SKM-1 treated with dmso at 0.1 percent for 144 hours (cell line): ENCODE results near the gene ABCC2.
"Not testable (repeated sequence)": the region's sequence is repeated elsewhere in the genome, so short reads cannot be mapped to it uniquely, and the experiment has no call there.

Experiments used
- DNase-seq: peaks from one replicate; lab custom pipeline; 2025; ENCODE audit not compliant: unreplicated experiment; lab: John Stamatoyannopoulos, UW

ABCC2 gene

DNA sequence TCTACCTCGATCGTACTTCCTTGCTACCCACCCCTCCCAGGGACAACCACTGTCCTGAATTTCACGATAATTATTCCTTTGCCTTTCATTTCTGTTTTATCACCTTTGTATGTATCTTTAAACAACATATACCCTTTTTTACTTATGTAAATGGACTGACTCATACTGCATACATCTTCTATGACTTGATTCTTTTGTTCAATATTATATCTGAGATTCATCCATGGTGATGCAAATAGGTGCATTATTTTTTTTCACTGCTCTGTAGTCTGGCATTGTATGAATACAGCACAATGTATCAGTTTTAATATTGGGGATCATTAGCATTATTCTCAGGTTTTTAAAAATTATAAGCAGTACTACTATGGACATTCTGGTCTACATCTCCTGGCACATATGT lies 69.4 kb downstream of the ABCC2 start:
- DNase-seq = no peak

DNA sequence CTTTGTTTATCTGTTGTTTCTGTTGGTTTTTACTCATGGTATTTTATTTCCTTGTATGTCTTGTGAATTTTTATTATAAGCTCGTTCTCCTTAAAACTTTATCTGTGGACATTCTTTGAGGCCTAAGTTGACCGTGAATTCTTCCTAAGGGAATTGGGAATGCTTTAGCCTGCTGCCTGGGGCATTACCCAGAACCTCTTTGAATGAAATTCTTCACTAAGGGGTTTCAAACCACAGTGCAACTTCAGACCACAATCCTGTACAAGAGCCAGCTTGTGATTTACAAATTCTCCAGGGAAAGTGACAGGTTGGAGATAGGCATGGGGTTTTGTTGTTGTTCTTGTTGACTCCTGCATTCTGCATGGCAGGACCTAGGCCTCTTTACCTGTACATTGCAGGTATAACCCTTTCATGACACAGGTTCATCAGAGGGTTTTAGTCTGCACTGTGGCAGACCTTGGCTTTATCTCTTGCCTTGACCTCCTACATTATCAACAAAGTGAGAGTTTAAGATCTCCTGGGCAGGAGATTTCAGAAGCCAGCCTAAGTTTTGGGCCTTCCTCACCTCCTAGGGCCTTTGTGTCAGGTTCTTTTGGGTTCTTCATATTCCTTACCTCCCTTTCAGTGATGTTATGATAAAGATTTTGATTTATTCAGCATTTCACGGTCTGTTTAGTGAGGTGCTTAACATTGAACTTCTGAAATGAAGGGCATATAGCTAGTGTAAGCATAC lies 70.2 kb downstream of the ABCC2 start:
- DNase-seq = no peak

DNA sequence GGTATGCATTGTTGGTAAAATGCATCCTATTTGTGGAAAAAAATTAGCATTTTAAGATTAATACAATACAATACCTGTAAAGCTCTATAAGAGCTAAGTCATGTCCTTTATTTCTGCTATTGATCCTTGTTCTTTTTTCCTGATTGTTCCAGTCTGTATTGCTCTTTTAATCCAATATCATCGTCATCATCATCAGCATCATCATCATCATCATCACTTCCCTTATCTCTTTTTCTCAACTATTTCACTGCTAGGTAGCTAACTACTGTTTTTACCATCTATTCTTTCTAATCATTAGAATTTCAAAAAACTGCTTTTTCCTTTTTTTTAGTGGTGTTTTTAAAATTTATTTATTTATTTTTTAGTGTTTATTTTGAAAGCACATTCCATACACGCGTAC lies 71.2 kb downstream of the ABCC2 start:
- no peak for DNase-seq

DNA sequence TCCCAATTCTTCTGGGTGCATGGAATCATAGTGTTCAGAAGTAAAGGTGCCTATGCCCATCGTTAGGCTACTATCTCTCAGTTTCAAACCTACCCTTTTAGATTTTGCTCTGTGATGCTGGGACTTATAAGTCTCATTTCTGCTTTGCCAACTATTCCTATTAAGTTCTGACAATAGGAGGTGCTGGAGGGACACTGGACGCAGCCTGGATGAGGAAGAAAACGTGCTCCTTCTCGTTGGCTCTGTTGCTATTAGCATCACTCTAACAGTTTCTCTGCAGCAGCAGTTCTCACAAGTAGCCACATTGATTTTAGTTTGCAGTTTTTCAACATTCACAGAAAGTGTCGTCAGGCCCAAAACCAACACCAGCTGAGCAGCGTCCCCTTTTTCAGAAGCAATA lies 72.4 kb downstream of the ABCC2 start:
- no peak for DNase-seq

DNA sequence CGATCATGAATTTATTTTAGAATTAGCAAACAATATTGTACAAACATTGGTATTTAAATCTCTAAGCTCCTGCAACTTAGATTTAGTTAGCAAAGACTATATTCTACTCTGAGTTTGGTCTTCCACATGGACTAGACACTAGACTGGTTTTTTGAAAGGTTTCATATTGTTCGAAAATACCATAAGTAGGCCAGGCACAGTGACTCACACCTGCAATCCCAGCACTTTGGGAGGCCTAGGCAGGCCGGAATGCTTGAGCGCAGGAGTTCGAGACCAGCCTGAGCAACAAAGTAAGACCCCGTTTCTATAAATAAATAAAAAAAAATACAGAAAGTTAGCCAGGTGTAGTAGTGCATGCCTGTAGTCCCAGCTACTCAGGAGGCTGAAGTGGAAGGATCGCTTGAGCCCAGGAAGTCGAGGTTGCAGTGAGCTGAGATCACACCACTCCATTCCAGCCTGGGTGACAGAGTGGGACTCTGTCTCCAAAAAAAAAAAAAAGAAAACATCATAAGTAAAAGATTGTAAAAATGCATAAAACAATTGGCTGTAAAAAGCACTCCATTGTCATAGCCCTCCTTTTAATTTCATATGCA lies 73.1 kb downstream of the ABCC2 start:
- DNase-seq = no peak

DNA sequence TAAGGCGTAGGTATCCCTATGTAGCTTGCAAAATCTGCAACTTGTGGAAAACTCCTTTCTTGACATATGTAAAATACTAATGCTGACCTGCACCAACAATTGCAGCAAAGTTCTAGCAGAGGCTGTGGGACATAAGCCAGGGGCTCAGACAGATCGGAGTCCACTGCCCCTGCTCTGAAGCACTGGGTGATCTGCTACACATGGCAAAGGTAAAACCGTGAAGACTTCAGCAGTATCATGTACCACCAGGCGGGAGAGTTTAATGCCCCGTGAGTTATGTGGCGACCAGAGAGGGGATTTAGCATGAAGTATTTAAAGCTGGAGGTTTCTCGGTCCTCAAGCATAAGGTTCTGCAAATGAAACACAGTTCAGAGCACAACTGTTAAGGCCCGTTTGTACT lies 76.4 kb downstream of the ABCC2 start:
- DNase-seq = no peak

DNA sequence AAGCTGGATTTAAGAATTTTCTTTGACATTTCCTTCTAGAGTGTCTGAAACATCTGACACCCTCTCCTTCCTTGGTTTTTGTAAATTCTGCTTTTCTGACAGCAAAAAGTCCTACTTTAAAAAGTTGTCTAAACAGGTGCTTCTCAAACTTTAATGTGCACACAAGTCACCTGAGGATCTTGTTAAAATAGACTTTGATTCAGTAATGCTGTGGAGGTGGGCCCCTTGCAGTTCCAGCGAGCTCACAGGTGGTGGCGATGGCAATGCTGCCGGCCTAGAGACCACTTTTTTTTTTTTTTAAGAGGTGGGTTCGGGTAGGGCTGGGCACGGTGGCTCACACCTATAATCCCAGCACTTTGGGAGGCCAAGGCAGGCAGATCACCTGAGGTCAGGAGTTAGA lies 77.1 kb downstream of the ABCC2 start:
- DNase-seq = no peak

DNA sequence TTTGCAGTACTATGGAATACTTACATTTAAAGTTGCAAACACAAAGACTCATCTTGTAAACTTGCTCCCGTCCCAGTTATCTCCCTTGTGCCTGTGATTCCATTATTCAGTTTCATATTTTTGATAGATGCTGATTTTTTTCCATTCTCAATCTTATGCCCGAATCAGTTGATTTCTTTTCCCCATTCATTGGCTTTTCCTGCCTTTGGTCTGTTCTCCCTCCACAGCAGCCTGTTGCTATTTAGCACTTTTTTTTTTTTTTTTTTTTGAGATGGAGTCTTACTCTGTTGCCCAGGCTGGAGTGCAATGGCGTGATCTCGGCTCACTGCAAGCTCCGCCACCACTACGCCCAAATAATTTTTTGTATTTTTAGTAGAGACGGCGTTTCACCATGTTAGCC lies 78.0 kb downstream of the ABCC2 start:
- no peak for DNase-seq

DNA sequence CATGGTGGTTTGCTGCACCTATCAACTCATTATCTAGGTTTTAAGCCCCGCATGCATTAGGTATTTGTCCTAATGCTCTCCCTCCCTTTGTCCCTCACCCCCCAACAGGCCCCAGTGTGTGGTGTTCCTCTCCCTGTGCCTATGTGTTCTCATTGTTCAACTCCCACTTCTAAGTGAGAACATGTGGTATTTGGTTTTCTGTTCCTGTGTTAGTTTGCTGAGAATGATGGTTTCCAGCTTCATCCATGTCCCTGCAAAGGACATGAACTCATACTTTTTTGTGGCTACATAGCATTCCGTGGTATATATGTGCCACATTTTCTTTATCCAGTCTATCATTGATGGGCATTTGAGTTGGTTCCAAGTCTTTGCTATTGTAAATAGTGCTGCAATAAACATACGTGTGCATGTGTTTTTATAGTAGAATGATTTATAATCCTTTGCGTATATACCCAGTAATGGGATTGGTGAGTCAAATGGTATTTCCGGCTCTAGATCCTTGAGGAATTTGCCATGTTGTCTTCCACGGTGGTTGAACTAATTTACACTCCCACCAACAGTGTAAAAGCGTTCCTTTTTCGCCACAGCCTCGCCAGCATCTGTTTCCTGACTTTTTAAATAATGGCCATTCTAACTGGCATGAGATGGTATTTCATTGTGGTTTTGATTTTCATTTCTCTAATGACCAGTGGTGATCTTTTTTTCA lies 81.2 kb downstream of the ABCC2 start:
- DNase-seq = not testable (repeated sequence)

DNA sequence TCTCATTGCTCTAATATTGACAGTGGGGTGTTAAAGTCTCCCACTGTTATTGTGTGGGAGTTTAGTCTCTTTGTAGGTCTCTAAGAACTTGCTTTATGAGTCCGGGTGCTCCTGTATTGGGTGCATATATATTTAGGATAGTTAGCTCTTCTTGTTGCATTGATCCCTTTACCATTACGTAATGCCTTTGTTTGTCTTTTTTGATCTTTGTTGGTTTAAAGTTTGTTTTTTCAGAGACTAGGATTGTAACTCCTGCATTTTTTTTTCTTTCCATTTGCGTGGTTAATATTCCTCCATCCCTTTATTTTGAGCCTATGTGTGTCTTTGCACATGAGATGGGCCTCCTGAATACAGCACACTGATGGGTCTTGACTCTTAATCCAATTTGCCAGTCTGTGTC lies 84.8 kb downstream of the ABCC2 start:
- not testable (repeated sequence) for DNase-seq

DNA sequence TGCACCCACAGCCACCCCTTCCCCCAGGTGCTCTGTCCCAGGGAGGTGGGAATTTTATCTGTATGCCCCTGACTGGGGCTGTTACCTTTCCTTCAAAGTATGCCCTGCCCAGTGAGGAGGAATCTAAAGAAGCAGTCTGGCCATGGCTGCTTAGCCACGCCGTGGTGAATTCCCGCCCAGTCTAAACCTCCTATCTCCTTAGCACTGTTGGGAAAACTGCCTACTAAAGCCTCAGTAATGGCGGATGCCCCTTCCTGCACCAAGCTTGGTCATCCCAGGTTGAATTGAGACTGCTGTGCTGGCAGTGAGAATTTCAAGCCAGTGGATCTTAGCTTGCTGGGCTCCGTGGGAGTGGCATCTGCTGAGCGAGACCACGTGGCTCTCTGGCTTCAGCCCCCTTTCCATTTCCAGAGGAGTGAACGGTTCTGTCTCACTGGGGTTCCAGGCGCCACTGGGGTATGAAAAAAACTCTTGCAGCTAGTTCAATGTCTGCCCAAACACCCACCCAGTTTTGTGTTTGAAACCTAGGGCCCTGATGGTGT lies 87.2 kb downstream of the ABCC2 start:
- no peak for DNase-seq

DNA sequence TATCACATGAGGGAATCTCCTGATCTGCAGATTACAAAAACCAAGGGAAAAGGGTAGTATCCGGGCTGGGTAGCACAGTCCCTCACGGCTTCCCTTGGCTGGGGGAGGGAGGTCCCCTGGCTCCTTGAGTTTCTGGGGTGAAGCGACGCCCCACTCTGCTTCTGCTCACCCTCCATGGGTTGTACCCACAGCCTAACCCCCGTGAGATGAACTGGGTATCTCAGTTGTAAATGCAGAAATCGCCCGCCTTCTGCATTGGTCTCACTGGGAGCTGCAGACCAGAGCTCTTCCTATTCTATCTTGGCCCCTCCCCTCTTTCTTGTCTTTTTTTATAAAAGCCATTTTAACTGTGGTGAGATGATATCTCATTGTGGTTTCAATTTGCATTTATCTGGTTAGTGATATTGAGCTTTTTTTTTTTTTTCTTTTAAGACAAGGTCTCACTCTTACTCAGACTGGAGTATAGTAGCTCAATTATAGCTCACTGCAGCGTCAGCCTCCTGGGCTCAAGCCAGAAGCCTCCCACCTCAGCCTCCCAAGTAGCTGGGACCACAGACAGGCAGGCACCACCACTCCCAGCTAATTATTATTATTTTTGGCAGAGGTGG lies 87.8 kb downstream of the ABCC2 start:
- DNase-seq = no peak

DNA sequence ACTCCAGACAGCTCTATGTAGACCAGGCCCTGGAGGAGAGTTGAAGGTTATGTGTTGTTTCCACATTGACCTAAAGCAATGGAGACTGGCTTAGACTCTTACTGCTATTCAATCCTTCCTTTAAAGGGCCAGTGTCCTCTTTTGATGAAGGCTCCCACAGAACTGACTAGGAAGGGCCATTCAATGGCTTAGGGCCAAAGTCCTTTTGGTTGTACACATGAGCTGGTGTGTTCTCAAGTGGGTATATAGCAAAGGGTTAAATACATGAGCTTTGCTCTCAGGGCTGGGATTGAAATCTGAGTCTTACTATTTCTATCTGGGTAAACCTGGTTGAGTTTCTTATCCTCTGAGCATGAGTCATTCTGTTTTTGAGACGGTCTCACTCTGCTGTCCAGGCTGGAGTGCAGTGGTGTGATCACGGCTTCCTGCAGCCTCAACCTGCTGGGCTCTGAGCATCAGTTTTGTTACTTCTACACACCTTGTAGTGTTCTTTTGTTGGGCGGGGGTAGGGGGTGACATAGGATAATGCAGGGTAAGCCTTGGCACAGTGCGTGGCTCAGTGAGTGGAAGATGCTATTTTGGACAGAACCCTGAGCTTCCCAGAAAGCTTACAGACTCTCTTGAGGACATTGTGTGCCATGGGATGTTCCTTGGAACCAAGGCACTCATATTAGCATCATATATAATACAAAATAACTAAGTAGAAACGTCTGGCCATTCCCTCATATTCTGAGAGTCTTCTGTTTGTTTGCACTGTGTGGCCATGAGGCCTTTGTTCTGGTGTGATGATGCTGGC lies 90.1 kb downstream of the ABCC2 start:
- DNase-seq = no peak

DNA sequence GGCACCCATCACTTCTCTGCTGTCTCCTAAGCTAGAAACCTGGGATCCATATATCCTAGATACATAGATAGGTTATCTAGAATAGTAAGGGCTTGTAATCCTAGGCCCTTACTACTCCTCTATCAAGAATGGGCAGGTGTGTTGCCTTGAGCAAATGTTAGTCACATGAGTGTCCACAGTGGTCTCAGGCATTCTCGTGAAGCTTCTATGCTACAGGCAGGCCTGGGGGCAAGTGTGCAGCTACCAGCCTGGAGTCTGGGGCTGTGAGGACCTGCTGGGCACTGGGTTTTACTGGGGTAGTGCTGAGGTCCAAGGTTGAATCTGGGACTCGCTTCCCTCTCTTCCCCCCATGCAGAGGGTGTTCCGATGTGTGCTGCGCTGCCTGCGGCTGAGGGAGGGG lies 91.4 kb downstream of the ABCC2 start:
- no peak for DNase-seq

DNA sequence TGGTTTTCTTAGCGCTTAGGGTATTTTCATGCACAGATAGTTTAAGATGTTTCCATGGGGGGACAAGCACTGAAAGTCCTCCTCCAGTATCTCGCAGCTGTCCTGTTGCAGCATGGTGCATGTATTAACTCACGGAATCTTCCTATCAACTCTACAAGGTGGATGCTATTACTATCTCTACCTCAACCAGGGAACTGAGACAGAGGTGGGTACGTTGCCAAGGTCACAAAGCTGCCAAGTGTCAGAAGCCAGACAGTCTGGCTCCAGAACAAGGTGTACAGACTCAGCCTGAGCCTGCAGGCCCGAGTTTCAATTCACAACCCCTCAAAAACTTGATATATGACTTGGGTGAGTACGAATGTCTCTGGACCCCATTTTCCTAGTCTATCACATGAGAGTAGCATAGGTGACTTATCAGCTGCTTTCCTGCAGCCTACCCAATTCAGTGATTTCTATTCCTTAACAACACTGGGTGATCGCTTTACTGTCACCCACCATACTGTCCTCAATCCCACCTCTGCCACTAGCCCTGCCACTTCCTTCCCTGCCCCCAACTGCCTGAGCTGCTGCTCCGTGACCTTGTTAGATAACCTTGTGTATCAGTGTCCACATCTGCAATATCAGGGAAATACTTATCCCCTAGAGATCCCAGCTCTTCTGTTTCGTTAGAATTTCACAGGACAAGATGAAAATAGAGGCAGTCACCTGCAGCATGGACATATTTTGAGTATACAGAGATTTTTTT lies 92.1 kb downstream of the ABCC2 start:
- DNase-seq = no peak

DNA sequence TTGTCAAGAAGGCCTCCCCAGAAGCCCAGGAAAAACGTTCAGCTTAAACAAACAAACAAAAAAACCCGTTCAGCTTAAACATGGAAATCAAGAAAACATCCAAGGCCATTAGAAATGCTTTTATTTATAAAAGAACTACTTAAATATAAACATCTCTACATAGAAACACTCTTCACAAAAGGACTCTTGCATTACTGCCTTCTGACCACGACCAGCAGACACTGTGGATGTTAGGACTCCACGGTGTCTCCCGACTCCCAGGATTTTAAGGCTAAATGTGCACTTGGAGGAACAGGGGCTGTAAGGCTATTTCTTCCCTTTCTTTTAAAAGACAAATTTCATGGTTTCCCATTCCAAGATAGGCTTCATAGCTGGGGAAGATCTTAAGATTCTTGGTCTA lies 93.0 kb downstream of the ABCC2 start:
- no peak for DNase-seq

DNA sequence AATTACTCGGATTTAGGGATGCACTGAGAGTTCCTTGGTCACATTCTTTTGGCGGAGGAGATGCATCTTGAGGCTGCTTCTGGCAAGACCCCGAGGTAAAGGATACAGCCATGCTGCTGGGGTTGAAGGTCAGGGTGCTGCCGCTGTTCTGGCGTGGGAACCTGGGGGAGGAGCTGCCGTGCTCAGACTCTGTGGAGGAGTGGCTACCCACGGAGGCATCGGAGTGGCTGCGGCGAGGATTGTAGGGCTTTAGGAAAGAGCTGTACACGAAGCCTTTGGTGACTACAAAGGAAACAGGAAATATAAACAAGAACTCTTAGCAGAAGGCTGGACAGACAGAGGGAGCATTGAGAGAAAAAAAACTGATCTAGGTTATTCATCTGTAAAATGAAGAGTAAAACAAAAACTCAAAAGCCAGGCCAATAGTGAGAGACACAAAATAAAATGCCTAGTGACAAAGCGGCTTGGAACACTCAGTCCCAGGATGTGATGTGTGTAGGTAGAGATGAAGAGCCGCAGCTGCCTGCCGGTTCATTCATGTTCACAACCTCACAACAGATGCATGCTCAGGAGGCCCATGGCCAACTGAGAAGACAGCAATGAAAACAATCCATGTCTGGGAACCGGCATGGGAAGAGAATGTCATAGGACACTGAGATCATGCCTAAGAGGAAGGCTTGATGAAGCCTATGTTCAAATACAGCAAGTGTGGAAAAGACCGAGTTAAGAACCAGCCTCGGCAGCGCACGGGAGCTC lies 97.8 kb downstream of the ABCC2 start:
- no peak for DNase-seq

DNA sequence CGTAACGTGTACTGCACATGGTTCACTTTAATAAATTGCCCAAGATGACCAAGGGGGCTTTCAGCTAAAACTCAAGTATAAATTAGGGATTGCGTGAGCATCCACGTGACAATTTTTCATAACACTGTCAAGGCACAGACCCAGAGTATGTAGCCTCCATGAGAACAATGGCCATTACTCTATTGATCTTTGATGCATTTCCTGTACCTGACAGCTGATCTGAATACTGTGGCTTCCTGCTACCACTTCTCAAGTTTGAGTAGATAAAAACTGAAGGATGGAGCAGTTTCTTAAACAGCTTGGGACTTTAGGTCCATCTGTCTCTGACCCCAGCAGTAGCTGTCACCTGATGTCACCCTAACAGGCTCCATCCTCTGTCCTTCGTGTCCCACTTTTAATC lies 98.9 kb downstream of the ABCC2 start:
- no peak for DNase-seq

DNA sequence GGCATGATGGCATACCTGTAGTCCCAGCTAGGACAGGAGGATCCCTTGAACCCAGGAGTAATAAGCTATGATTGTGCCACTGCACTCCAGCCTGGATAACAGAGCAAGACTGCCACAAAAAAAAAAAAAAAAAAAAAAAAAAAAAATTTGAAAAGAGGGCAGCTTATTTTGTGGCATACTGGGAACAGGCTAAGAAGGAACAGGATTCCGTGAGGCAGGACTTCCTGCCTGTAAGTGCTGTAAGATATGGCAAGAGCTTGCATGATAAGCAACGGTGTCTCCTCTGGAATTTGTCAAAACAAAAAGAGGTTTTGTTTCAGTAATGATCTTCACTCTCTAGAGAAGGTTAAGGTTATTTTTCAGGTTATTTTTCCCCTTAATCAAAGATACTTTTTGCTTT lies 101.1 kb downstream of the ABCC2 start:
- DNase-seq = no peak

DNA sequence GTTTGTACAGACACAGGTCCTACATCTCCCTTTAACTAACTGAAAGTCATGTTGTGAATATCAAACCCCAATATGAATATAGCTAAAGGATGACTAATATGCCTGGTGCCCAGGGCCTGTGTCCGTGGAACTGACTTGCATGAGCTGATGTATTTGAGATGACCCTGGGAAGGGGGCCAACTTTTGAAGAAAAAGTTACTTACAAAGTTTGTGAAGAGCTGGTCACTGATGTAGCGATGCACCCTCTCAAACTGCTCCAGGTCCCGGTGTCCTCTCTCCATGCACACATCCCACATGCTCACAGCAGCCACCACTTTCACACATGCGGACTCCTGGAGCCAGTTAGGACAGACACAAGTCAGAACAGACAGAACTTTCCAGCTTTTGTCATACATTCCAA lies 106.2 kb downstream of the ABCC2 start:
- no peak for DNase-seq
